ENCODE data around the gene HGD. TPM values are rescaled to one million over a fixed set of nuclear protein-coding genes. Genes with fewer than 3 reads are reported as not detected.

HGD gene
- polyA plus RNA-seq, 6 donors from 2014 or later = 0.42 to 1.5 (median 0.85) TPM; not detected in 2

- Mint-ChIP-seq H3K9me3 (peaks cover 0 to 4% (median 0%) of the 10 kb centered on the region in 7 donors), H3K4me3 (no peak overlapping the region), H3K27ac (no peak overlapping the region), H3K27me3 (peaks cover 2 to 18% (median 9%) of the 10 kb centered on the region in 3 donors), H3K4me1 (no peaks in the 10 kb centered on the region), H3K36me3 (no peaks in the 10 kb centered on the region)
- ATAC-seq (ENCODE audit: low read depth in 2 of 2) = no peak
- no peak for DNase-seq
These were observed 11.5 kb downstream of the HGD start for GRCh38 chr3:120670576-120670975.

GRCh38 chr3:120664926-120665325 lies 17.1 kb downstream of the HGD start:
- peaks cover 0 to 7% of the 10 kb centered on the region in 2 donors for H3K36me3 Mint-ChIP-seq
- H3K9me3 Mint-ChIP-seq = peaks cover 0 to 1% (median 0%) of the 10 kb centered on the region in 7 donors
- no peak overlapping the region for H3K4me3 Mint-ChIP-seq
- no peak for DNase-seq
- H3K27me3 Mint-ChIP-seq = peaks cover 31 to 47% (median 33%) of the 10 kb centered on the region in 3 donors
- ATAC-seq (ENCODE audit: low read depth in 2 of 2) = no peak
- no peaks in the 10 kb centered on the region for H3K4me1 Mint-ChIP-seq
- no peak overlapping the region for H3K27ac Mint-ChIP-seq

- DNase-seq = no peak
- Mint-ChIP-seq H3K27ac (no peak overlapping the region), H3K36me3 (peaks cover 1 to 7% of the 10 kb centered on the region in 2 donors), H3K27me3 (peaks cover 31 to 47% (median 33%) of the 10 kb centered on the region in 3 donors), H3K4me1 (no peaks in the 10 kb centered on the region), H3K9me3 (peaks cover 0 to 6% (median 0%) of the 10 kb centered on the region in 7 donors), H3K4me3 (no peak overlapping the region)
- ATAC-seq (ENCODE audit: low read depth in 2 of 2) = no peak
These were observed 20.1 kb downstream of the HGD start for GRCh38 chr3:120661945-120662344.

GRCh38 chr3:120661106-120661905 lies 20.7 kb downstream of the HGD start:
- peaks cover 5 to 7% of the 10 kb centered on the region in 2 donors for H3K36me3 Mint-ChIP-seq
- no peaks in the 10 kb centered on the region for H3K4me1 Mint-ChIP-seq
- H3K27me3 Mint-ChIP-seq = peaks cover 30 to 45% (median 33%) of the 10 kb centered on the region in 3 donors
- DNase-seq = no peak
- H3K9me3 Mint-ChIP-seq = peaks cover 0 to 6% (median 0%) of the 10 kb centered on the region in 7 donors
- H3K27ac Mint-ChIP-seq = no peak overlapping the region
- no peak overlapping the region for H3K4me3 Mint-ChIP-seq
- no peak for ATAC-seq (ENCODE audit: low read depth in 2 of 2)

GRCh38 chr3:120659834-120660233 lies 22.2 kb downstream of the HGD start:
- ATAC-seq (ENCODE audit: low read depth in 2 of 2) = no peak
- DNase-seq = no peak
- Mint-ChIP-seq H3K4me3 (no peak overlapping the region), H3K9me3 (peaks cover 0 to 6% (median 0%) of the 10 kb centered on the region in 7 donors), H3K4me1 (no peaks in the 10 kb centered on the region), H3K36me3 (peaks cover 5 to 7% of the 10 kb centered on the region in 2 donors), H3K27ac (peak overlapping the region in 1 of 6 donors; percentile 55), H3K27me3 (peaks cover 24 to 32% (median 26%) of the 10 kb centered on the region in 3 donors)

- no peak for ATAC-seq (ENCODE audit: low read depth in 2 of 2)
- Mint-ChIP-seq H3K4me1 (no peaks in the 10 kb centered on the region), H3K36me3 (peaks cover 5 to 11% of the 10 kb centered on the region in 2 donors), H3K27ac (no peak overlapping the region), H3K9me3 (peaks cover 0 to 8% (median 0%) of the 10 kb centered on the region in 7 donors), H3K4me3 (no peak overlapping the region), H3K27me3 (peaks cover 21 to 27% (median 24%) of the 10 kb centered on the region in 3 donors)
- DNase-seq = no peak
These were observed 22.8 kb downstream of the HGD start for GRCh38 chr3:120659285-120659684.

- Mint-ChIP-seq H3K4me3 (no peak overlapping the region), H3K27me3 (peaks cover 0 to 6% (median 5%) of the 10 kb centered on the region in 3 donors), H3K27ac (no peak overlapping the region), H3K9me3 (peaks cover 0 to 3% (median 0%) of the 10 kb centered on the region in 7 donors), H3K36me3 (peaks cover 5 to 7% of the 10 kb centered on the region in 2 donors), H3K4me1 (no peaks in the 10 kb centered on the region)
- ATAC-seq (ENCODE audit: low read depth in 2 of 2) = no peak
- no peak for DNase-seq
These were observed 29.0 kb downstream of the HGD start for GRCh38 chr3:120652896-120653545.

GRCh38 chr3:120652281-120652680 lies 29.8 kb downstream of the HGD start:
- DNase-seq = no peak
- Mint-ChIP-seq H3K27me3 (peaks cover 0 to 6% (median 5%) of the 10 kb centered on the region in 3 donors), H3K4me1 (no peaks in the 10 kb centered on the region), H3K4me3 (no peak overlapping the region), H3K36me3 (peaks cover 5 to 7% of the 10 kb centered on the region in 2 donors), H3K9me3 (peaks cover 0 to 3% (median 0%) of the 10 kb centered on the region in 7 donors), H3K27ac (no peak overlapping the region)
- no peak for ATAC-seq (ENCODE audit: low read depth in 2 of 2)

- Mint-ChIP-seq H3K27me3 (peaks cover 0 to 6% (median 5%) of the 10 kb centered on the region in 3 donors), H3K4me1 (no peaks in the 10 kb centered on the region), H3K9me3 (peaks cover 0 to 3% (median 0%) of the 10 kb centered on the region in 7 donors), H3K27ac (no peak overlapping the region), H3K36me3 (peaks cover 0 to 7% of the 10 kb centered on the region in 2 donors), H3K4me3 (no peak overlapping the region)
- DNase-seq (no peak), ATAC-seq (ENCODE audit: low read depth in 2 of 2) (no peak)
These were observed 31.7 kb downstream of the HGD start for GRCh38 chr3:120650311-120650710.

- Mint-ChIP-seq H3K27me3 (peaks cover 0 to 6% (median under 1%) of the 10 kb centered on the region in 3 donors), H3K4me1 (no peaks in the 10 kb centered on the region), H3K4me3 (no peak overlapping the region), H3K27ac (no peak overlapping the region), H3K36me3 (peaks cover 0 to 7% of the 10 kb centered on the region in 2 donors), H3K9me3 (peaks cover 0 to 3% (median 0%) of the 10 kb centered on the region in 7 donors)
- DNase-seq (no peak), ATAC-seq (ENCODE audit: low read depth in 2 of 2) (no peak)
These were observed 32.2 kb downstream of the HGD start for GRCh38 chr3:120649830-120650233.

- Mint-ChIP-seq H3K36me3 (no peaks in the 10 kb centered on the region), H3K4me1 (no peaks in the 10 kb centered on the region), H3K9me3 (no peaks in the 10 kb centered on the region), H3K27me3 (no peaks in the 10 kb centered on the region), H3K27ac (no peak overlapping the region), H3K4me3 (no peak overlapping the region)
- ATAC-seq (ENCODE audit: low read depth in 2 of 2) = no peak
- DNase-seq = no peak
These were observed 33.7 kb downstream of the HGD start for GRCh38 chr3:120648290-120648689.

GRCh38 chr3:120646771-120647432 lies 35.1 kb downstream of the HGD start:
- no peaks in the 10 kb centered on the region for H3K4me1 Mint-ChIP-seq
- H3K36me3 Mint-ChIP-seq = no peaks in the 10 kb centered on the region
- H3K27me3 Mint-ChIP-seq = peaks cover 0 to 4% (median 0%) of the 10 kb centered on the region in 3 donors
- DNase-seq (no peak), ATAC-seq (ENCODE audit: low read depth in 2 of 2) (no peak)
- no peaks in the 10 kb centered on the region for H3K9me3 Mint-ChIP-seq
- H3K4me3 Mint-ChIP-seq = no peak overlapping the region
- no peak overlapping the region for H3K27ac Mint-ChIP-seq

GRCh38 chr3:120645083-120645845 lies 36.8 kb downstream of the HGD start:
- Mint-ChIP-seq H3K4me3 (no peak overlapping the region), H3K27ac (no peak overlapping the region), H3K4me1 (no peaks in the 10 kb centered on the region), H3K9me3 (no peaks in the 10 kb centered on the region), H3K27me3 (peaks cover 0 to 4% (median 0%) of the 10 kb centered on the region in 3 donors), H3K36me3 (no peaks in the 10 kb centered on the region)
- ATAC-seq (ENCODE audit: low read depth in 2 of 2) (no peak), DNase-seq (no peak)

All from naive B cell (primary cell).